Gastroesophageal sphincter (tissue), 4 donors: ENCODE measurements around the gene BRK1. TPM values are rescaled to one million over a fixed set of nuclear protein-coding genes. Genes with fewer than 3 reads are reported as not detected.
A peak's percentile ranks its signal among the peaks of the same experiment; 100 is the strongest.
"Not testable (repeated sequence)": the region's sequence is repeated elsewhere in the genome, so short reads cannot be mapped to it uniquely, and the experiment has no call there.

Experiments
- ATAC-seq: fragments of 150-250 bp; one replicate; pipeline ENCODE4 v1.9.1; 2016; ENCODE audit warnings: mild to moderate bottlenecking, moderate library complexity
- H3K27ac ChIP-seq, 4 donors: fragments of 200-600 bp; sonication (generic) in 3 of 4; 1 replicate in 3 of 4; 2 replicates in 1 of 4; pipeline ENCODE4 v1.5.1; 2016 to 2019
- H3K27me3 ChIP-seq: fragments of 200-600 bp; sonication (generic); one replicate; pipeline ENCODE4 v1.5.1; 2019
- H3K36me3 ChIP-seq, 2 donors: fragments of 200-600 bp; sonication (generic); one replicate each; pipeline ENCODE4 v1.5.1; 2019; ENCODE audit warnings: control low read depth in 1 of 2
- H3K4me1 ChIP-seq, 3 donors: fragments of 200-600 bp; sonication (generic); 1 replicate in 2 of 3; 2 replicates in 1 of 3; pipeline ENCODE4 v1.5.1; 2016 to 2019; ENCODE audit warnings: control low read depth in 2 of 3
- H3K4me3 ChIP-seq, 2 donors: fragments of 200-600 bp; sonication (generic); one replicate each; pipeline ENCODE4 v1.5.1; 2019; ENCODE audit warnings: mild to moderate bottlenecking in 1 of 2, moderate library complexity in 1 of 2
- H3K9me3 ChIP-seq, 3 donors: fragments of 200-600 bp; sonication (generic); one replicate each; pipeline ENCODE4 v1.5.1; 2017 to 2019; ENCODE audit warnings: control low read depth in 2 of 3
- EP300 ChIP-seq: sonication (generic); formaldehyde crosslinking; IDR thresholded peaks from one replicate; pipeline ENCODE4 v1.6.1; 2017; ENCODE audit warnings: antibody characterized with exemption, mild to moderate bottlenecking
- POLR2A ChIP-seq, 2 donors: fragments of 450-650 bp; IDR thresholded peaks; one replicate each; pipeline ENCODE4 v1.6.1; 2017; ENCODE audit warnings: antibody characterized with exemption in 2 of 2, mild to moderate bottlenecking in 2 of 2, moderate library complexity in 1 of 2
- POLR2AphosphoS5 ChIP-seq: sonication (generic); formaldehyde crosslinking; IDR thresholded peaks from one replicate; pipeline ENCODE4 v1.6.1; 2017; ENCODE audit warnings: antibody characterized with exemption
- WGBS, 2 donors: methylation state at CpG; one replicate each; pipeline ENCODE4 v1.1.5; 2018; ENCODE audit warnings: low coverage in 1 of 2; 5-methylcytosine and 5-hydroxymethylcytosine counted together
- total RNA-seq, 4 donors: library from RNA; depleted of rRNA; stranded (reverse); fragments of >200 nt; gene quantifications; one replicate each; pipeline ENCODE4 v1.1.0, GENCODE V29; 2016
- TF ChIP-seq, protein P1 (sequence below), 4 experiments: fragments of 200-600 bp in 2 of 4; fragments of 450-650 bp in 2 of 4; sonication (generic) in 1 of 4; IDR thresholded peaks; one replicate each; pipeline ENCODE4 v1.5.1; 2017 to 2019; ENCODE audit warnings: antibody characterized with exemption in 4 of 4, mild to moderate bottlenecking in 2 of 4, moderate library complexity in 2 of 4

BRK1 gene
- total RNA-seq, 4 donors from 2014 or later = 121 to 155 (median 139) TPM

DNA sequence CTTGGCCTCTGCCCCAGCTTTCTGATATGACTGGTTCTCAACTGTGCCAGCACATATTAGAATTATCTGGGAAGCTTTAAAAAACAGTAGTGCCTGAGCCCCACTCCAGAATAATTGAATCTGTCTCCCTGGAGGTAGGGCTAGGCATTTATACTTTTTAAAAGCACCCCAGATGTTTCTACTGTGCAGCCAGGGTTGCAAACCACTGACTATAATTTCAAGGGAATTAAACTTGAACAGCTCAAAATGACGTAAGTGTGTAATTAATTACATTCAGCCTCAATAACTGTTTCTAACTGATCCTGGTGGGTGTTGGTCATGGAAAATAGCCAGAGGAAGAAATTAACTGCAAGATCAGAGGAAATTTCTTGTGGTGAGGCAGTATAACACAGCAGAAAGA, 44.9 kb downstream of the BRK1 start:
- H3K36me3 ChIP-seq = no peaks in the 10 kb centered on the region
- WGBS, 2 donors = 33 to 40% methylated on average over 1 of the region's 1 CpG
- TF ChIP-seq, protein P1, sequence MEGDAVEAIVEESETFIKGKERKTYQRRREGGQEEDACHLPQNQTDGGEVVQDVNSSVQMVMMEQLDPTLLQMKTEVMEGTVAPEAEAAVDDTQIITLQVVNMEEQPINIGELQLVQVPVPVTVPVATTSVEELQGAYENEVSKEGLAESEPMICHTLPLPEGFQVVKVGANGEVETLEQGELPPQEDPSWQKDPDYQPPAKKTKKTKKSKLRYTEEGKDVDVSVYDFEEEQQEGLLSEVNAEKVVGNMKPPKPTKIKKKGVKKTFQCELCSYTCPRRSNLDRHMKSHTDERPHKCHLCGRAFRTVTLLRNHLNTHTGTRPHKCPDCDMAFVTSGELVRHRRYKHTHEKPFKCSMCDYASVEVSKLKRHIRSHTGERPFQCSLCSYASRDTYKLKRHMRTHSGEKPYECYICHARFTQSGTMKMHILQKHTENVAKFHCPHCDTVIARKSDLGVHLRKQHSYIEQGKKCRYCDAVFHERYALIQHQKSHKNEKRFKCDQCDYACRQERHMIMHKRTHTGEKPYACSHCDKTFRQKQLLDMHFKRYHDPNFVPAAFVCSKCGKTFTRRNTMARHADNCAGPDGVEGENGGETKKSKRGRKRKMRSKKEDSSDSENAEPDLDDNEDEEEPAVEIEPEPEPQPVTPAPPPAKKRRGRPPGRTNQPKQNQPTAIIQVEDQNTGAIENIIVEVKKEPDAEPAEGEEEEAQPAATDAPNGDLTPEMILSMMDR (IDR thresholded peaks at IDR 0.05) = no peak
- TF ChIP-seq POLR2AphosphoS5 (no peak), POLR2A (IDR thresholded peaks at IDR 0.05) (no peak), EP300 (no peak)
- no peak overlapping the region for H3K4me3 ChIP-seq
- no peak for ATAC-seq
- H3K9me3 ChIP-seq = no peaks in the 10 kb centered on the region
- H3K27ac ChIP-seq = no peak overlapping the region
- peaks cover 0 to 16% (median 2%) of the 10 kb centered on the region in 3 donors for H3K4me1 ChIP-seq
- H3K27me3 ChIP-seq = no peaks in the 10 kb centered on the region

DNA sequence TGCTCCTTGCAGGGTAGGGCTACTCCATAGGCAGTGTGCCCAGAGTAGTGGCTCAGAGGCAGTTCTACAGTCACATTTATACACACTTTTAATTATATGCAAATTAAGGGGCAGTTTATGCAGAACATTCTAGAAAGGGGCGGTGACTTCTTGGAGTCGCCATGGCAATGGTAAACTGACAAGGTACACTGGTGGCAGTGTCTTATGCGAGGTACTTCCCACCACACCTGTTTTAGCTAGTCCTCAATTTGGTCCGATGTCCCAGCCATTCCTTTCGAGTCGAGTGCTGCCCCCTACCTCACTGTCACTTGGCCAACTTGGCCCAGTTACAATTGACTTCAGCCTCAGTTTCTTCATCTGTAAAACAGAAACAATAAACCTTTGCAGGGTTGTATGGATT, 45.5 kb downstream of the BRK1 start:
- Histone ChIP-seq H3K27ac (no peak overlapping the region), H3K9me3 (no peaks in the 10 kb centered on the region), H3K4me3 (no peak overlapping the region), H3K4me1 (peaks cover 0 to 21% (median 3%) of the 10 kb centered on the region in 3 donors), H3K36me3 (no peaks in the 10 kb centered on the region), H3K27me3 (no peaks in the 10 kb centered on the region)
- WGBS, 2 donors = 76 to 87% methylated on average over 4 to 5 of the region's 6 CpGs
- TF ChIP-seq, protein P1 (IDR thresholded peaks at IDR 0.05) = no peak
- no peak for TF ChIP-seq POLR2A (IDR thresholded peaks at IDR 0.05)
- no peak for ATAC-seq

DNA sequence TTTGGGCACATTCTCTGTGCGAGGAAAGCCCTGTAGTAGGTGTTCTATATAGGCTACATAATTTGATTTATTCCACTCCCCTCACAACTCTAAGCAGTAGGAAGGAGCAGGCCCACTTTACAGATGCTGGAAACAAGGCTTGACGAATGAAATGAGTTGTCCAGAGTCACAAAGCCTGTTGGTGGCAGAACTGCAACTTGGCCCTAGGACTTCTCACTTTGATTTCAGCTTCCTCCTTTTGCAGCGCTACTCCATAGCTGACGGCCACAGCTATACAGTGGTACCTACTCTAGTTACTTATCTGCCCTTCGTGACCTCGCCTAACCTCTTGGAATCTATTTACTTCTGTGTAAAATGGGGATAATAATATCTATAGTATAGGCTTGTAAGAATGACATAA, 46.7 kb downstream of the BRK1 start:
- Histone ChIP-seq H3K27me3 (no peaks in the 10 kb centered on the region), H3K36me3 (no peaks in the 10 kb centered on the region), H3K9me3 (no peaks in the 10 kb centered on the region), H3K4me1 (peaks cover 0 to 32% (median 3%) of the 10 kb centered on the region in 3 donors), H3K27ac (no peak overlapping the region), H3K4me3 (no peak overlapping the region)
- 84 to 90% methylated on average over 5 to 6 of the region's 6 CpGs for WGBS, 2 donors
- no peak for ATAC-seq
- TF ChIP-seq, protein P1 (IDR thresholded peaks at IDR 0.05) = no peak
- TF ChIP-seq POLR2AphosphoS5 (no peak), EP300 (no peak), POLR2A (IDR thresholded peaks at IDR 0.05) (no peak)

DNA sequence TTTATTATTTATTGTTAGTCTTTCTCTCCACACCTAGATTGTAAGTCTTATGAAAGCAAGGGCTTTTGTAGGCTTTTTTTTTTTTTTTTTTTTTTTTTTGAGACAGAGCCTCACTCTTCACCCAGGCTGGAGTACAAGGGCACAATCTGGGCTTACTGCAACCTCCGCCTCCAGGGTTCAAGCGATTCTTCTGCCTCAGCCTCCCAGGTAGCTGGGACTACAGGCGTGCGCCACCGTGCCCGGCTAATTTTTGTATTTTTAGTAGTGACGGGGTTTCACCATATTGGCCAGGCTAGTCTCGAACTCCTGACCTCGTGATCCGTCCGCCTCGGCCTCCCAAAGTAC, 48.7 kb downstream of the BRK1 start:
- peak overlapping the region in 2 of 4 donors; percentile 77 to 88 for H3K27ac ChIP-seq
- not testable (repeated sequence) for ATAC-seq

DNA sequence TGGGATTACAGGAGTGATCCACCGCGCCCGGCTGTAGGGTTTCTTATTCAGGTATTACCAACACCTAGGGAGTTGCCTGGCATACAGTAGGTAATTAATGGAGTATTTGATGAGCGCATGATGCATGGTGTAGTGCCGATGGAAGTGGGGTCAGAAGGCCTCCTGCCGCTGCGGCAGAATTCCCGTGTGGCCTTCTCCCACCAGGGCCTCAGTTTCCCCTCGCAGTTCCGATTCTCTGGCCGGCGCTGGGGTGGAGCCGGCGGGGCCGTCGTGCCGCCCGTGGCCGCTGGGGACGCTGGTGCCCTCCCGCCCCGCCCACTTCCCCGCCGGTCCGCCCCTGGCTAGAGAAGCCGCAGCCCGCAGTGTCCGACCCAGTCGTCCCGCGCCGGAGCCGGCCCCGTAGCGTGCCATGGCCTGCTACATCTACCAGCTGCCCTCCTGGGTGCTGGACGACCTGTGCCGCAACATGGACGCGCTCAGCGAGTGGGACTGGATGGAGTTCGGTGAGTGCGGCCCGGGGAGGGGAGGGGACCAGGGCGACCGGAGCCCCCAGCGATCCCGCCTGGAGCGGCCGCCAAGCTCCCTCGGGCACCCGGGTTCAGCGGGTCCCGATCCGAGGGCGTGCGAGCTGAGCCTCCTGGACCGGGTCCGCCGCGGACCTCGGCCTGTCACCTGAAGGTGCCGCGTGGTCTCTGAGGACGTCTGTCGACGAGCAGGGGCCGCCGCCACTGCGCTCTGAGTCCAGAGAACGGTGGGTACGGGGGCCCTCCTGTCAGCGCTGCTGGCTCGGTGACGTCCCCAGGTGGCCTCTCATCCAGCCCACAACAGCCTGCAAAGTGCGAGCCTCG, 49.3 kb downstream of the BRK1 start, which contains the start of gene IRAK2:
TSS of gene IRAK2 (plus strand) at position 374 of the 848 bp plus-strand sequence. CDS start at position 410, 36 bp downstream.
- WGBS, 2 donors = 0% methylated on average over 1 to 3 of the region's 76 CpGs

More for the DNA sequence above, 48.7 kb downstream of the BRK1 start:
- H3K36me3 ChIP-seq, H3K9me3 ChIP-seq, H3K27me3 ChIP-seq: not testable (repeated sequence)
- peak overlapping the region in 1 of 2 donors; percentile 81 for H3K4me3 ChIP-seq
- 84 to 100% methylated on average over 3 to 5 of the region's 12 CpGs for WGBS, 2 donors
- peaks cover 0 to 32% (median 3%) of the 10 kb centered on the region in 3 donors for H3K4me1 ChIP-seq

More for the DNA sequence above, 49.3 kb downstream of the BRK1 start, which contains the start of gene IRAK2:
- Histone ChIP-seq H3K4me1 (peaks cover 0 to 32% (median 3%) of the 10 kb centered on the region in 3 donors), H3K4me3 (peak within 1 kb of the TSS; percentile 81 to 85), H3K27me3 (no peaks in the 10 kb centered on the region), H3K9me3 (peaks cover 0 to 5% (median 0%) of the 10 kb centered on the region in 3 donors), H3K36me3 (no peaks in the 10 kb centered on the region), H3K27ac (peak within 1 kb of the TSS in 3 of 4 donors; percentile 62 to 88 (median 77))
- TF ChIP-seq, protein P1 (IDR thresholded peaks at IDR 0.05) = peak; percentile 82 to 100 (median 93)
- TF ChIP-seq EP300 = no peak
- TF ChIP-seq POLR2A (IDR thresholded peaks at IDR 0.05) = peak; percentile 42 to 43
- peak; percentile 61 for TF ChIP-seq POLR2AphosphoS5
- ATAC-seq = peak; percentile 93
